Fibroblast of lung (primary cell): ENCODE results near the gene KMT5C. TPM values are rescaled to one million over a fixed set of nuclear protein-coding genes. Genes with fewer than 3 reads are reported as not detected.

Experiments
- DNase-seq, 2 donors: peaks; one replicate each; pipeline versions ENCODE4 v3.0.0 to v3.0.0-alpha.2; 2010; ENCODE audit warnings: low read depth in 2 of 2
- H2AFZ ChIP-seq: 2 replicates; pipeline ENCODE4 v1.5.1; 2012; ENCODE audit warnings: low read length, control low read depth, inconsistent platforms
- H3K27ac ChIP-seq: 2 replicates; pipeline ENCODE4 v1.5.1; 2011; ENCODE audit warnings: low read length, control low read depth; ENCODE audit not compliant: insufficient read depth
- H3K27me3 ChIP-seq: 2 replicates; pipeline ENCODE4 v1.5.1; 2011; ENCODE audit warnings: mild to moderate bottlenecking, low read length; ENCODE audit not compliant: control insufficient read depth, insufficient read depth
- H3K36me3 ChIP-seq: 2 replicates; pipeline ENCODE4 v1.5.1; 2011; ENCODE audit warnings: low read length; ENCODE audit not compliant: control insufficient read depth, insufficient read depth
- H3K4me1 ChIP-seq: 2 replicates; pipeline ENCODE4 v1.5.1; 2011; ENCODE audit warnings: low read length; ENCODE audit not compliant: control insufficient read depth, insufficient read depth; ENCODE audit errors: extremely low read depth
- H3K4me2 ChIP-seq: 2 replicates; pipeline ENCODE4 v1.5.1; 2011; ENCODE audit warnings: low read length, control low read depth; ENCODE audit not compliant: insufficient read depth; ENCODE audit errors: extremely low read depth
- H3K4me3 ChIP-seq, 4 experiments: fragments of 200-600 bp in 1 of 4; sonication (generic) in 1 of 4; replicated peaks in 1 of 4; 2 replicates each; pipeline ENCODE4 v1.5.1; 2011 to 2016; ENCODE audit warnings: low read length in 4 of 4, low read depth in 3 of 4, mild to moderate bottlenecking in 3 of 4, control low read depth in 2 of 4, inconsistent platforms in 1 of 4, mixed read lengths in 1 of 4; ENCODE audit not compliant: insufficient read depth in 1 of 4; ENCODE audit errors: control extremely low read depth in 1 of 4
- H3K79me2 ChIP-seq: 2 replicates; pipeline ENCODE4 v1.5.1; 2012; ENCODE audit warnings: mild to moderate bottlenecking, low read length, inconsistent platforms; ENCODE audit not compliant: control insufficient read depth, insufficient read depth
- H3K9ac ChIP-seq: 2 replicates; pipeline ENCODE4 v1.5.1; 2011; ENCODE audit warnings: mild to moderate bottlenecking, low read length, control low read depth; ENCODE audit not compliant: insufficient read depth
- H3K9me3 ChIP-seq: 2 replicates; pipeline ENCODE4 v1.5.1; 2012; ENCODE audit warnings: low read depth, low read length; ENCODE audit not compliant: control insufficient read depth, insufficient read depth
- H4K20me1 ChIP-seq: 2 replicates; pipeline ENCODE4 v1.5.1; 2011; ENCODE audit warnings: low read length; ENCODE audit not compliant: control insufficient read depth, insufficient read depth; ENCODE audit errors: extremely low read depth
- EZH2 ChIP-seq: IDR thresholded peaks from 2 replicates; pipeline ENCODE4 v1.5.1; 2012; ENCODE audit warnings: low read length, control low read depth, mild to moderate bottlenecking; ENCODE audit errors: missing control alignments
- polyA plus RNA-seq, 2 donors: library from polyadenylated mRNA; depleted of rRNA in 1 of 2; stranded (reverse) in 1 of 2; unstranded in 1 of 2; fragments of >200 nt; gene quantifications; 2 replicates each; pipeline ENCODE4 v1.2.1, GENCODE V29; 2011 to 2012; ENCODE audit warnings: missing spikeins in 1 of 2
- total RNA-seq: library from RNA; depleted of rRNA; stranded (reverse); fragments of >200 nt; gene quantifications from 2 replicates; pipeline ENCODE4 v1.2.1, GENCODE V29; 2014
- TF ChIP-seq, protein P1 (sequence below), 2 donors: IDR thresholded peaks in 1 of 2; conservative IDR thresholded peaks in 1 of 2; 1 replicate in 1 of 2; 2 replicates in 1 of 2; pipeline ENCODE4 v1.5.1; 2011 to 2012; ENCODE audit warnings: low read length in 2 of 2, control low read depth in 1 of 2, inconsistent platforms in 1 of 2, low read depth in 1 of 2, mild to moderate bottlenecking in 1 of 2

Gene KMT5C
- total and polyA plus RNA-seq, 2 donors (not counting 1 experiment from before 2014, with no cell fraction given), result 2.5 to 4.1 TPM

DNA sequence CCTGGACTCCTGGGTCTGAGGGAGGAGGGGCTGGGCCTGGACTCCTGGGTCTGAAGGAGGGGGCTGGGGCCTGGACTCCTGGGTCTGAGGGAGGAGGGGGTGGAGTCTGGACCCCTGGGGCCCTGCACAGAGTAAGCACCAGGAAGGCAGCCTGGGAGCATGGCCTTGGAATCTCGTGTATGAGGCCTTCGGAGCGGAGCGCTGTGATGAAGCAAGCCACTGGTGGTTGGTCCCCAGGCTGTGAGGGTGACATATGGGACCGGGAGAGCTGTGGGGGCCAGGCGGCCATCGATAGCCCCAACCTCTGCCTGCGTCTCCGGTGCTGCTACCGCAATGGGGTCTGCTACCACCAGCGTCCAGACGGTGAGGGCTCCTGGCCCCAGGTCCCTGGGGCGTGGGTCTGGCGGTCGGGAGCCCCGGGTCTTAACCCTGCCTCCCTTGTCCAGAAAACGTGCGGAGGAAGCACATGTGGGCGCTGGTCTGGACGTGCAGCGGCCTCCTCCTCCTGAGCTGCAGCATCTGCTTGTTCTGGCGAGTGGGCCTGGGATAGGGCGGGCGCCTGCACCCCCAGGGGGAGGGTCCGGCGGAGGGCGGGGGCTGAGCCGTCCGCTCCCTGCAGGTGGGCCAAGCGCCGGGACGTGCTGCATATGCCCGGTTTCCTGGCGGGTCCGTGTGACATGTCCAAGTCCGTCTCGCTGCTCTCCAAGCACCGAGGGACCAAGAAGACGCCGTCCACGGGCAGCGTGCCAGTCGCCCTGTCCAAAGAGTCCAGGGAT, 37.9 kb downstream of the KMT5C start:
- Histone ChIP-seq H3K4me1 (peaks cover 5% of the 10 kb centered on the region), H3K27me3 (no peaks in the 10 kb centered on the region), H3K36me3 (no peaks in the 10 kb centered on the region), H3K4me3 (no peak overlapping the region), H3K27ac (no peak overlapping the region), H2AFZ (no peak overlapping the region), H4K20me1 (no peaks in the 10 kb centered on the region), H3K4me2 (no peak overlapping the region), H3K9ac (no peak overlapping the region), H3K9me3 (no peaks in the 10 kb centered on the region), H3K79me2 (no peaks in the 10 kb centered on the region)
- no peak for DNase-seq
- TF ChIP-seq, protein P1, sequence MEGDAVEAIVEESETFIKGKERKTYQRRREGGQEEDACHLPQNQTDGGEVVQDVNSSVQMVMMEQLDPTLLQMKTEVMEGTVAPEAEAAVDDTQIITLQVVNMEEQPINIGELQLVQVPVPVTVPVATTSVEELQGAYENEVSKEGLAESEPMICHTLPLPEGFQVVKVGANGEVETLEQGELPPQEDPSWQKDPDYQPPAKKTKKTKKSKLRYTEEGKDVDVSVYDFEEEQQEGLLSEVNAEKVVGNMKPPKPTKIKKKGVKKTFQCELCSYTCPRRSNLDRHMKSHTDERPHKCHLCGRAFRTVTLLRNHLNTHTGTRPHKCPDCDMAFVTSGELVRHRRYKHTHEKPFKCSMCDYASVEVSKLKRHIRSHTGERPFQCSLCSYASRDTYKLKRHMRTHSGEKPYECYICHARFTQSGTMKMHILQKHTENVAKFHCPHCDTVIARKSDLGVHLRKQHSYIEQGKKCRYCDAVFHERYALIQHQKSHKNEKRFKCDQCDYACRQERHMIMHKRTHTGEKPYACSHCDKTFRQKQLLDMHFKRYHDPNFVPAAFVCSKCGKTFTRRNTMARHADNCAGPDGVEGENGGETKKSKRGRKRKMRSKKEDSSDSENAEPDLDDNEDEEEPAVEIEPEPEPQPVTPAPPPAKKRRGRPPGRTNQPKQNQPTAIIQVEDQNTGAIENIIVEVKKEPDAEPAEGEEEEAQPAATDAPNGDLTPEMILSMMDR (conservative IDR thresholded peaks at IDR 0.05 in 1 of 2, IDR thresholded peaks at IDR 0.05 in 1 of 2; ENCODE audit: low read depth in 1 of 2, low read length in 2 of 2), result no peak
- peak; percentile 35 for TF ChIP-seq EZH2

DNA sequence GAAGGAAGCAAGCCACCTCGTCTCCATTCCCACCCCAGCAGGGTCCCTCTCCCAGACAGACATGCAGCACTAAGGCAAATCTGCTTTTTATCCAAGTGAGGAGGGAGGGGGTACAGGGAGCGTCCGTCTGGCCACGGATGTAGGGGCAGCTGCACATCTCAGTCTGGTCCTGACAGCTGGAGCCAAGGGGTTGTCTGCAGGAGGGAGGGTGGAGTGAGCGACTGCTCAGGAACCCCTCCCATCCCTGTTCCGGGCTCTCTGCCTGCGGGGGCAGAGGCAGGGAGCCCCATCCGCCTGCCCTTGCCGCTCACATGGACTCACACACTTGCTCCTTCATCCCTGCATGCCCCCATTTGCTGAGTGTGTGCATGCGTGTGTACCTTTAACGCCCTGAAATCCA, 39.5 kb downstream of the KMT5C start:
- Histone ChIP-seq H3K4me3 (no peak overlapping the region), H3K79me2 (no peaks in the 10 kb centered on the region), H3K9ac (no peak overlapping the region), H3K4me2 (no peak overlapping the region), H3K4me1 (peaks cover under 1% of the 10 kb centered on the region), H4K20me1 (no peaks in the 10 kb centered on the region), H2AFZ (no peak overlapping the region), H3K27me3 (no peaks in the 10 kb centered on the region), H3K27ac (no peak overlapping the region), H3K36me3 (no peaks in the 10 kb centered on the region), H3K9me3 (no peaks in the 10 kb centered on the region)
- no peak for TF ChIP-seq EZH2
- TF ChIP-seq, protein P1 (conservative IDR thresholded peaks at IDR 0.05 in 1 of 2, IDR thresholded peaks at IDR 0.05 in 1 of 2; ENCODE audit: low read depth in 1 of 2, low read length in 2 of 2), result no peak
- DNase-seq, result no peak

DNA sequence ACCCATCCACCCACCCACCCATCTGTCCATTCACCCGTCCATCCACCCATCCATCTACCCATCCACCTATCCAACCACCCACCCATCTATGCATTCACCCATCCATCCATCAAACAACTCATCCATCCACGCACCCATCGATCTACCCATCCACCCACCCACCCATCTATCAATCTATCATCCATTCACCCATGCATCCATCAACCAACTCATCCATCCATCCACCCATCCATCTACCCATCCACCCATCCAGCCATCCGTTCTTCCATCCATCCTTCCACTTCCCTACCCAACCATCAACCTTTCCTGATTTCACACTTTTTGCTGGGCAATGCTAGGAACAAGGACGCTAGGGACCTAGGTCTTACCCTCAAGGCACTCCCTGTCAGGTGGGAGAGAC, 42.3 kb downstream of the KMT5C start:
- Histone ChIP-seq H3K27ac (no peak overlapping the region), H3K27me3 (no peaks in the 10 kb centered on the region), H3K79me2 (peaks cover 13% of the 10 kb centered on the region), H3K4me2 (no peak overlapping the region), H2AFZ (no peak overlapping the region), H4K20me1 (no peaks in the 10 kb centered on the region), H3K4me3 (no peak overlapping the region), H3K9me3 (no peaks in the 10 kb centered on the region), H3K9ac (no peak overlapping the region), H3K4me1 (peaks cover 4% of the 10 kb centered on the region), H3K36me3 (peaks cover under 1% of the 10 kb centered on the region)
- no peak for DNase-seq
- TF ChIP-seq, protein P1 (conservative IDR thresholded peaks at IDR 0.05 in 1 of 2, IDR thresholded peaks at IDR 0.05 in 1 of 2; ENCODE audit: low read depth in 1 of 2, low read length in 2 of 2), result no peak
- no peak for TF ChIP-seq EZH2
